GM10847 (cell line): ENCODE data around the gene ZNHIT2.

ENCODE experiments used
- POLR2A ChIP-seq: IDR thresholded peaks from 2 replicates; pipeline ENCODE4 v1.6.1; 2011; ENCODE audit not compliant: insufficient read length; ENCODE audit errors: extremely low read depth

ZNHIT2 gene

GRCh38 chr11:65127473-65128181, 10.1 kb upstream of the ZNHIT2 start:
- no peak for TF ChIP-seq POLR2A

- peak; percentile 14 for TF ChIP-seq POLR2A
These were observed 9.2 kb upstream of the ZNHIT2 start for GRCh38 chr11:65126624-65127274.

- no peak for TF ChIP-seq POLR2A
These were observed 7.9 kb upstream of the ZNHIT2 start for GRCh38 chr11:65125197-65126056.

GRCh38 chr11:65124480-65125196, 7.1 kb upstream of the ZNHIT2 start:
- TF ChIP-seq POLR2A, result no peak

GRCh38 chr11:65121865-65122696, 4.6 kb upstream of the ZNHIT2 start, which contains the start of the genes FAU and MRPL49:
Gene FAU (minus strand): TSS chr11:65122134. CDS start chr11:65121813, 321 bp downstream.
Gene MRPL49 (plus strand): TSS chr11:65122321. CDS start chr11:65122347, 26 bp downstream.
- TF ChIP-seq POLR2A, result peak; percentile 84

- TF ChIP-seq POLR2A, result no peak
These were observed 4.0 kb upstream of the ZNHIT2 start for GRCh38 chr11:65121447-65121864.

- no peak for TF ChIP-seq POLR2A
These were observed 3.3 kb upstream of the ZNHIT2 start for GRCh38 chr11:65120831-65121230.

GRCh38 chr11:65119670-65119995, 2.1 kb upstream of the ZNHIT2 start:
- no peak for TF ChIP-seq POLR2A

- TF ChIP-seq POLR2A, result no peak
These were observed 766 bp upstream of the ZNHIT2 start for GRCh38 chr11:65118097-65118837.

GRCh38 chr11:65116370-65117205, 913 bp downstream of the ZNHIT2 start:
- TF ChIP-seq POLR2A, result no peak

- TF ChIP-seq POLR2A, result no peak
These were observed 2.0 kb downstream of the ZNHIT2 start for GRCh38 chr11:65115361-65116082.

GRCh38 chr11:65114538-65115171, 2.8 kb downstream of the ZNHIT2 start:
- TF ChIP-seq POLR2A, result no peak

GRCh38 chr11:65113839-65114238, 3.7 kb downstream of the ZNHIT2 start:
- TF ChIP-seq POLR2A, result no peak
